Activated T-cell treated with anti-CD3 and anti-CD28 coated beads for 1 hour (primary cell): ENCODE measurements around the gene RPL7A.
A peak's percentile ranks its signal among the peaks of the same experiment; 100 is the strongest.

Source experiments
- DNase-seq: peaks from one replicate; pipeline ENCODE4 v3.0.0-alpha.2; 2020; ENCODE audit warnings: low read depth

The RPL7A gene

DNA sequence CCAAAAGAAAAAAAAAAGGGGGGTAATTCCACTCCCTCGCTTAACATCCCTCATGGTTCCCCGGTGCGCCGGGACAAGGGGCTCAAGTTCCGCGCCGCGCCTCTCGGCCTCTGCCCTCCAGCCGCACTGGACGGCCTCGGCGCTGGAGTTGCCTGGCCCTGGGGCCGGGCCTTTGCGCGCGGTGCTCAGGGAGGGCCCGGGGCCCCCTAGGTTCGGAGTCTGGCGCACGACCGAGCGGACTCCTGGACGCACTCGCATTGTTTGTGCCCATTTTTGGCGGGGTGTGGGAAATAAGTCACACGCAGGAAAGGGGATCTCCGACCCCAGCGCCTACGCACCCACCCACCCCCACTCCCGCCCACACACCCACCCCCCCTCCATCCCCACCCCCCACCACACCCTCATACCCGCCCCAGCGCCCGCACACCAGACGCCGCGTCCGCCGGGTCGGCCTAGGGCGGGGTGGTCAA is 468 bp upstream of the RPL7A start:
- DNase-seq: no peak

- no peak for DNase-seq
Measured at GRCh38 chr9:133348718-133349573, 928 bp downstream of the RPL7A start.

DNA sequence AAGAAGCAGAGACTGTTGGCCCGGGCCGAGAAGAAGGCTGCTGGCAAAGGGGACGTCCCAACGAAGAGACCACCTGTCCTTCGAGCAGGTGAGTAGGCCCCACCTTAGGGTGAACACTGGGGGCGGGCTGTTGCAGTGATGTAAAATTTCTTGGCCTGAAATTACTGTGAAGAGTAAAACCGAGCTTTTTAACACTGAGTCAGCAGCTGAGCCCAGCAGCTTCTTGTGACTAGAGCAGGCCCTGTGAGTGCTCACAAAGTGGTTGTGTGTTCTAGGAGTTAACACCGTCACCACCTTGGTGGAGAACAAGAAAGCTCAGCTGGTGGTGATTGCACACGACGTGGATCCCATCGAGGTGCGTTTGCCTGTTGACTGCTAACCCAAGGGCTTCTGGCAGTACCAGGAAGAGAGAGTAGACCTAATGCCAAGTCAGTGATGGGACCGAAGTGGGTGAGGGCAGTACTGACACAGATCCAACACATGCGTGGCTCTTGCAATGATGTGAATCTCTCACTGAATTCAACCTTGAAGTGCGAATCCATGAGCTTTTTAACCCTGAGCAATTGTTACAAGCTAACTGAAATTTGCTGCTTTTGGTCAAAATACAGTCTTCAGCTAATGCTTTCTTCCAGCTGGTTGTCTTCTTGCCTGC is 2.1 kb downstream of the RPL7A start:
- DNase-seq: no peak

DNA sequence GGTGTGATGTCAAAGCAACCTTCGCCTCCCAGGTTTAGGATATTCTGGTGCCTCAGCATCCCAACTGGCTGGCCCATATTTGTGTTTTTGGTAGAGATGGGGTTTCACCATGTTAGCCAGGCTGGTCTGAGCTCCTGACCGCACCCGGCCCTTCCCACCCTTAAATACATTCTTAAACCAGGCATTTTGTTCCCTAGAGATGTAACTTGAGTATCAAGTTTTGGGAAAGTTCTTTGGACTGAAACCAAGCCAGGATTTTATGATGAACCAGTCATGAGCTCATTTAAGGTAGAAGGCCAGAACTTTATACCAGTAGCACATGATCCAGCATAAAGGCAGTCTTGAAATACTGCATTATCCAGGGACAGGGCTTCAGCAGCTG is 3.5 kb downstream of the RPL7A start:
- DNase-seq: no peak

DNA sequence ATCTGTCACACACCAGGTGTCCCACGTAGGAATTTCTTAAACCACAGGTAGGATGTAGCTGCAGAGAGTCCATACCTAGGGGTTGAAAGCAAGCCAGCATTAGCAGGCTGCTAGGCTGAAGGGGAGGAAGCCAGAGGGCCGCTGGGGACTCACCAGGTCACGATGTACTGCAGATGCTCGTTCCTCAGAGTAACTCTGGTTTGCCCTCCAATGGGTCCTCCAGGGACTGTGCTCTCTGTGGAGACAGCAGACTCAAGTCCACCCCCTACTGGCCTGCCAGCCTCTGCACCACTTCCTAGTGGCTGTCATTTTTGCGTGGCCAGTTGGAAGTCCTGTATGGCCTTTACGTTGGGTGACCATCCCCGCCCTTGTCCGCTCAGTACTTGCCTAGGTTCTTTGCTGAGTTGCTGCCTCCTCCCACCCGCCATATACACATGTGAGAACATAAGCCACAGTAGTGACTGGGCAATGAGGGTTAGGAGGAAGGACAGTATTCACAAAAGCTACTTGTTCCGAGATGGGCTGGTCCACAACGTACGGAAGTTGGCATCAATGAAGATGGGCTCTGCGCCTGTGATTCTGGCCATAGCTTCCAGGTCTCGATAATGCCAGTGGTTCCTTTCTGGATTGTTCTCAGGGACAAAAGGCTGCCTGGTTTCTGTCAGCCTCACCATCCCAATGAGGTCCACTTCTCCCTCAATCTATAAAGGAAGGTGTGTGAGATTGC is 4.1 kb downstream of the RPL7A start:
- DNase-seq: no peak

DNA sequence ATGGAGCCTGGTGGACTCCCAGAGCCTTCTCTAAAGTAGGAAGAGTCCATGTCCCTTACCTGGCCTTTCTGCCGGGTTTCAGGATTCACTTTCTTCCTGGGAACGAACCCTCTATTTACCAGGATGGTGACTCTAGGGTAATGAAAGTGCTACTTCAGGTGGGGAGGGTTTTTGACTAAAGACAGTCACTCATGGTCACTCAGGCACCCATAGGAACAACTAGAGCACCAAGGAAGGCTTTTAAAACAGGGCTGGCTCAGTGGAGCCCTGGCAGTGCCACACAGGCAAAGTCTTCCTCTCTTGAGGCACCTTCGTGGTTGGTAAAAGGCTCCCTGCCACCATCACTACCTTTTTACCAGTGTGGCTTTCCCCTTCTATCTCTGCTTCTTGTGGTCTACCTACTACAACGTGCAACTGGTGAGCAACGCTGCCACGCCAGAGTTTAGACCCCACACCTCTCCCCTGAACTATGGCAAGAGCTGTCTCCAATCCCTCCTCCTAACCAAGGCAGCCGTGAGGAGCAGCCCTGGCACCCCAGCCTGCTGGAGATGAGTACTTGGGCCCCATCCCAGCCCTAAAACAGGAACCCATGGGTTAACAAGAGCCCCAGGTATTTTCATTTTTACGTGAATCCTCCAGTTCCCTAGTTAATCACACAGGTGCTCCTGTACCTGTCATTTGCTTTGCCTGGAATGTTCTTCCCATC is 4.8 kb downstream of the RPL7A start:
- DNase-seq: no peak

DNA sequence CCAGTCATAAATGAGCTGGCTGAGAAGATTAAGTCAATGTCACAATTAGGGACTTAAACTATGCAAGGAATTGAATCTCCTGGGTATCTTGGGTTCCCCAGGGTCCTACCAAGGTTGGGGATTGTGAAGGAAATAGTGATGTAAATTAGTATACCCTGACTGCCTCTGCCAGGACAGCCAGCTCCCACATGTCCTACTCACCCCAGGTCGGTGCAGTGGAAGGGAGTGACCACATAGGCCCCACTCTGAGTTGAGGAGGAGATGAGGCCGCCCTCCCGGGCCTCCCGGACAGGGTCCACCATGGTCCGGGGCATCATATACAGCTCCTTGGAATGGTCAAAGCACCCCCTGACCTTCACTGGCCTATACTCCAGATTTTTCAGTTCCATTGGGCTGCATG is 5.5 kb downstream of the RPL7A start:
- DNase-seq: no peak

DNA sequence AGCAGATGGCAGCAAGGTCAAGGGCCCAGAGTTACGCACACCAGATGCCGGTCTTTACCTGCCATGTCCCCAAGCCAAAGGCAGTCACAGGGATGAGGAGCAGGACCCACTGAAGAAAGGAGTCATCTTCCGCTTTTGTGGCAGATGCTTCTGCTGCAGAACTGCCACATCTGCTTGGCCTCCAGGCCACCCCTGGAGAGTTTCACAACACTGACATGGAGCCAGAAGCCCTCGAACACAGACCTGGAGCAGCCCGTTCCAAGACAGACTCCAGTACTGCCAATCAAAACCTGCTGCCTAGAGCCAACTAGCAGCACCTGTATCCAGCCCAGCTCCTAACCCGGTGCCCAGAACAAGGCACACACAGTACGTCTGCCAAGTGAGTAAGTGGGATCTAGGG is 6.7 kb downstream of the RPL7A start:
- DNase-seq: no peak

GRCh38 chr9:133355881-133356357 is 7.9 kb downstream of the RPL7A start:
- DNase-seq: no peak

DNA sequence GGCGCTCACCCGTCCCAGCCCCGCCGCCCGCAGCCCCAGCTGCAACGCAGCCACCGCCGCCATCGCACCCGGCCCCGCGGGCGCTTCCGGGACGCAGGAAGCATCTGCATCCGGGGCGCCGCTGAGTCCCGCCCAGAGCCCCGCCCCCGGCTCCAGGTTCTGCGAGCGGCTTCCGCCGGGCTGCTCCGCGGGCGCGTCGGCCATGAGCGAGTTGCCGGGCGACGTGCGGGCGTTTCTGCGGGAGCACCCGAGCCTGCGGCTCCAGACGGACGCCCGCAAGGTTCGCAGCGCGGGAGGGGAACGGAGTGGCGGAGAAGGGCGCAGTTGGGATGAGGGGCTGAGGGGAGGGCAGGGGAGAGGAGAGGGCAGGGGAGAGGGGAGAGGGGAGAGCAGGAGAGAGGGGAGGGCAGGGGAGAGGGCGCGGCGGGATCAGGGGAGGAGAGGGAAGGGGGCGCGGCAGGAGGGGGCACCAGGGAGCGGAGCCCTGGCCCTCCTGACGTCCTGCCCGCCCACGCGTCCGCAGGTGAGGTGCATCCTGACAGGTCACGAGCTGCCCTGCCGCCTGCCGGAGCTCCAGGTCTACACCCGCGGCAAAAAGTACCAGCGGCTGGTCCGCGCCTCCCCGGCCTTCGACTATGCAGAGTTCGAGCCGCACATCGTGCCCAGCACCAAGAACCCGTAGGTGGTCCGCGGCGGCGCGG is 8.5 kb downstream of the RPL7A start, which contains the start of the genes SURF1 and SURF2:
SURF1 (minus strand) TSS at position 97 of the 701 bp plus-strand sequence; CDS start at position 63, 34 bp downstream.
SURF2 (plus strand) TSS at position 160 of the 701 bp plus-strand sequence; CDS start at position 203, 43 bp downstream.
- DNase-seq: peak; percentile 89

DNA sequence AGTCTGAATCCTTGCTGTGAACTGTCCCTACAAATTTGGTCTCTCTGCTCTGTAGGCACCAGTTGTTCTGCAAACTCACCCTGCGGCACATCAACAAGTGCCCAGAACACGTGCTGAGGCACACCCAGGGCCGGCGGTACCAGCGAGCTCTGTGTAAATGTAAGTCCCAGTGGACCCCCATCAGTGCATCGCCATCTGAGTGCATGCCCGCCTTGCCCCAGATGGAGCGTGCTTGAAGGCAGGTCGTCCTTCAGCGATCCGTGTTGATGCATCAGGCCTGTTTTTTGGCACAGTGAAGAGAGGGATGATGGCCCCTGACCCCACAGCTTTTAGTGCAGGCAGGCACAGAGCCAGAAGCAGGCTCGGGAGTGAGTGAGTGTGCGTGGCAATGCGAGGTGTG is 9.6 kb downstream of the RPL7A start:
- no peak for DNase-seq

- no peak for DNase-seq
Measured at GRCh38 chr9:133359399-133360175, 11.6 kb downstream of the RPL7A start.

- DNase-seq: no peak
Measured at GRCh38 chr9:133360400-133361393, 12.7 kb downstream of the RPL7A start.

GRCh38 chr9:133361507-133362092 is 13.6 kb downstream of the RPL7A start:
- no peak for DNase-seq

- no peak for DNase-seq
Measured at GRCh38 chr9:133362359-133363044, 14.5 kb downstream of the RPL7A start.

DNA sequence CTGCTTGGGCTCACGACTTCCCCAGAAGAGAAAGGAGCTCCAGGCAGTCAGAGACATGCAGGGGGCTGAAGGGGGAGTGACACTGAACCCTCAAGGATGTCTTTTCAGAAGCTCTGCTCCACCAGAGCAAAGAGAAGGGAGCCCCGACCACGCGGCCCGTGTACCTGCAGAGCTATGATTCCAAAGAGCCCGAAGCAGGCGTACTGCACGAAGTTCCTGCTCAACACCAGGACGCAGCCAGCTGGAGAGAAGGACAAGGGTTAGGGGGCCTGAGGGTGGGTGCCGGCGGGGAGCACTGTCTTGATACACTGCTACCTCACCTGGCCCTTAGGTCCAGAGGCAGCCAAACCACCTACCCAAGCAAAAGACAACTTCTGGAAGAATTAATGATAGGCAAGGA is 18.4 kb downstream of the RPL7A start:
- DNase-seq: no peak

- DNase-seq: no peak
Measured at GRCh38 chr9:133367221-133367620, 19.2 kb downstream of the RPL7A start.

GRCh38 chr9:133367778-133368177 is 19.8 kb downstream of the RPL7A start:
- DNase-seq: no peak
